OCI-M2 (cell line): ENCODE results near the gene ZNF385B.

Experiments
- DNase-seq: peaks from one replicate; lab custom pipeline; 2025; ENCODE audit not compliant: unreplicated experiment; lab: John Stamatoyannopoulos, UW

Gene ZNF385B

DNA sequence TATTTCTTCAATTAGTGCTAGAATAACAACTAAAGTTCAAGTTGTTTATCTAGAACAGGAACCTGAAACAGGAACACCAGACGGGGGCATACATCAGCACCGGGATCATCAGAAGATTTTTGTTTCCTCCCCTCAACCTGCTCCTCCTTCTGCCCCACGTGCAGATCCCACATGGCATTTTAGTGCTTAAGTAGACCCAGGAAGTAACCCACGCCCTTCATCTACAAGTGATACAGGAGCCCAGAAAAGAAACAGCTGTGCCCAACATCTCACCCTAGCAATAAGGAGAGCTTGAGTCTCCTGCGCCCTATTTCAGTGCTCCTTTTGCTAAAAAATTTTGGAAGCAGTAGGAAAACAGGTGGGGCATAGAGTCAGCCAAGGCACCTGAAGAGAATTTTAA lies 5.2 kb downstream of the ZNF385B start:
- DNase-seq: no peak

DNA sequence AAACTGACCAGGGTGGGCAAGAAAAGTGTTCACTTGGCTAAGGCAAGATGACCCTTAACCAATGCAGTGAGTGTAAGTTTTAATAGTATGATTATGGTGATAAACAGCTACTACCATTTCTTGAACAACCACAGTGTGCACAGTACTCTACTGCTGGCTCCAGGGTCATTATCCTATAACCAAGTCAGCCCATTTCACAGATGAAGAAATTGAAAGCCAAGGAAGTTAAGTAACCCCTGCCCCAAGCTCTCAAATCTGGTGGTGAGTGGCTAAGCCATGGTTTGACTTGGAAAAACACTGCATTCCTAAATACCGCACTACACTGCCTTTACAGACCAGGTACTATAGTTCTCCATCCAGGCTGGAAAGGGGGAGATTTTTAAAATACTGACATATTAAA lies 5.7 kb downstream of the ZNF385B start:
- DNase-seq: no peak

DNA sequence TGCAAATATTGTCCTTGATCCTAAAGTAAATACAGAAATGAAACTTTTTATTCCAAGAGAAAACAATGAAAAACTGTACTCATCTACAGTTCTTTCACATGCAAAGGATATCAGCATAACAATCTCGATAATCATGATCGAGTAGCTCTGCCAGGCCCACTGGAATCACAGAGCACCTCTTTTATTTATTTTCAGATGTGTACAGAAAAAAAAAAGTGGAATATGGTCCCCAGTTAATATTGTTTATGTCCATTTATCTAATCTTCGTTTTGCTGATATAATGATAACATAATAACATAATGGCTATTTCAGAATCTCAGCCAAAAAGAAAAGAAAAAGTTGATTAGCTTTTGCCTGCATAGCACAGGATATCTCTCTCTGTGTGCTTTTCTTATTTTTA lies 6.5 kb downstream of the ZNF385B start:
- no peak for DNase-seq

GRCh38 chr2:179853108-179853507 lies 8.3 kb downstream of the ZNF385B start:
- DNase-seq: no peak

GRCh38 chr2:179850188-179850587 lies 11.2 kb downstream of the ZNF385B start:
- DNase-seq: no peak

DNA sequence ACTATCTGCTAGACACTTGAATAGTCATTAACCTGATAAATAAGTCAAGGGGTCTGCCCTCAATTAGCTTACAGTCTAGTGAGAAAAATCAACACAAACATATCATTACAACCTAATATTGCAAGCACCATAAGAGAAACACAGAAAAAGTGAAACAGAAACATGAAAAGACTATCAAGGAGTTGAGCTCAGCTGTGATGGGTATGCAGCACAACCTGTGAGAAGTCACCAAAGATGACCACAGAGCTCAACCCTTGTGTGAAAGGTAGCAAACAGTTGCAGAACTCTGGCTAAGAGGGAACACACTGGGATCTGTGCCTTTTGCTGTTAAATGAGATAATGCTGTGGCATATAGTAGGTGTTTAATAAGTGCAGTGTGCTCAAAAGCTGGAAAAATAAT lies 11.7 kb downstream of the ZNF385B start:
- DNase-seq: no peak

DNA sequence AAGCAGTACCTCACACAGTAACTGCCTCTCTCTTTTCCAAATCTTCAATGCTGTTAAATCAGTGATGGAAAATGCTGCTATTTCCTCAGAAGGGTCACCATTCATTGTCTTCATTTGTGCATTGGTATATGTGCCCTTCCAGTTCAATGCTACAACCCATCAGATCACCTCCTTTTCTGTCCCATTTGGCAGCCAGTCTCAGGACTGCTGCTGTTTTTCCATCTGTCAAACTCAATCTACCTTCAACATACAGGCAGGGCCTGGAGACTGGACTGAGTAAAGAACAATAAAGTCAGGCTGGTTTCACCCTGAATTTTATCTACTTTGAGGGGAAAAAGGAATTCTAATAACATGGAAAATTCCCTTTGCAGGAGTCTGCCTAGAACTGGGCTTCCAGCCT lies 17.9 kb downstream of the ZNF385B start:
- DNase-seq: no peak

DNA sequence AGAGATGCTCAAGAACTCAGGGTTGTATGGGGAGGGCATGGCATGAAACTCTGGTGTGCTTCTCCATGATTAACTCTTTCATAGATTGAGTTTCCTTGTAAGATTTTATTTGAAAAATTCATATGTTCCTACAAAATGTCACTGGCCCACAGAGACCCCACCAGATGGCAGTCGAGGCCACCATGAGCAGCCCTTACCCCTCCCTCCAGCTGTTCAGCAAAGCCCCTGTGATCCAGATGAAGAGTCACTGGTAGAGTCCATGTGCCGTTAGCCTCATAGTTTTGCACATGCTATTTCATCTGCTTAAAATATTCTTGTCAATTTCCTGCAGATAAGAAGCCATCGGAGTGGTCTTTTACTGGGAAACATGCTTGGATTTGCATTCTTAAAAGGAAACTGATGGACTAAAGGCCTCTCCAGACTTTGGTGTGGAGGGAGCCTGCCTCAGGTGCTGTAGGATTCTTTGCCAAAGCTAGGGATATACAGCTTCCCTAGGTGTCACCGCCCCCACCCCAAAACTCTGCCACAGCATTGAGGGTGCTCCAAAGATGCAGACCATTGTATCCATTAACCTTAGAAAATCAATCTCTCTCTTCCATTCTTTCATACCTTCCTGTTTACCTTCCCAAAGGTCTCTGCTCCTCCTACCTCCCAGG lies 18.8 kb downstream of the ZNF385B start:
- DNase-seq: no peak

DNA sequence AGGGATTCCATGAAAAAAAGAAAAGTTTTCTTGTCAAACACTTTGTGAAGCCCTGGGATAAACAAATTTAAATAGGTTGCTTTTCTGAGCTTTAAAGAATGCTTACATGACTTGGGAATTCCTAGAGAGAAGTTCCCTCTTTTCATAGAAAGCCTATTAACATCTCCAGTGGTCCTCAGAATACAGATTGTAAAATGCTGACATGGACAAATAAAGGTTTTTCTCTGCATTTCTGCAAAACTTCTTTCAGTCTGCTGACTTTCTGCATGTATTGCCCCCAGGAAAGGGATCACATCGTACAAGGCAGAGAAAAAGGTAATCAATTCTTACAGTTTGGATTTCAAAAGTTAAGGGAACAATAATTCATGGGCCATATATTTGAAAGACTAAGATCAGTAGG lies 20.6 kb downstream of the ZNF385B start:
- no peak for DNase-seq

GRCh38 chr2:179837408-179837807 lies 24.0 kb downstream of the ZNF385B start:
- DNase-seq: no peak

DNA sequence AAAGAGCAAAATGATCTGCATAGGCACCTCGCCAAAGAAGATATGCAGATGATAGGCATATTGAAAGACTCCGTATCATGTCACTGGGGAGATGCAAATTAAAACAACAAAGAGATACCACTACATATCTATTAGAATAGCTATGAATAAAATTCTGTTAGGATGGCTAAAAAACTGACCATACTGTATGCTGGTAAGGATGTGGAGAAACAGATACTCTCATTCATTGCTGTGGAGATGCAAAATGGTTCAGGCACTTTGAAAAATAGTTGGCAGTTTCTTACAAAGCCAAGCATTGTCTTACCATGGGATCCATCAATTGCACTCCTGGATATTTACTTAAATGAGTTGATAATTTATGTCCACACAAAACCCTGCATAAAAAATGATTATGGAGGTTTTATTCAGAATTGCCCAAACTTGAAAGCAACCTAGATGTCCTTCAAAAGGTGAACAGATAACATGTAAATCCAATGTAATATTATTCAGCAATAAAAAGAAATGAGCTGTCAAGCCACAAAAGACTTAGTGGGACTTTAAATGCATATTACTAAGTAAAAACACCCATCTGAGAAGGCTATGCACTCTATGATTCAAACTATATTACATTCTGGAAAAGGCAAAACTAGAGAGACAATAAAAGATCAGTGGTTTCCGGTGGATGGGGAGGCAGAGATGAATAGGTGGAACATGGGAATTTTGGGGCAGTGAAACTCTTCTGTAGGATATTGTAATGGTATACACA lies 31.2 kb downstream of the ZNF385B start:
- no peak for DNase-seq

DNA sequence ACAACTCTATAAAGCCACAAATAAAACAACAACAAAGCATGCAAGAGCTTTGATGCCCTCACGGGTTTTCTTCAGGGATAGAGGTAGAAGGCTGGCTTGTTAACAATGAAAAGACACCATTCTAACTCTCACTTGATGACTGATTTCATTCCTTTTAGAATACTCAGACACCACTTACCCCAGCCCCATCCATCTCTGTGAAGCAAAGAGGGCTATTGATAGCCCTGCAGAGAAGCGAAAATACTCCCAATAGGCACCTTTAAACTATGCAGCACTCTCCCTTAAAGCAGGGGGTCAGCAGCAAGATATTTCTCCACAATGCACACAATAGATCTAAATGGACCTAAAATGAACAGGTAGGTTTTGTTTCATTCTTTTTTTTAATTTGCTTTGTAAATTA lies 35.1 kb downstream of the ZNF385B start:
- DNase-seq: no peak

- DNase-seq: no peak
Measured at GRCh38 chr2:179825494-179825893, 35.9 kb downstream of the ZNF385B start.

GRCh38 chr2:179824961-179825360 lies 36.5 kb downstream of the ZNF385B start:
- DNase-seq: no peak

GRCh38 chr2:179822540-179822939 lies 38.9 kb downstream of the ZNF385B start:
- no peak for DNase-seq

GRCh38 chr2:179818546-179818945 lies 42.9 kb downstream of the ZNF385B start:
- no peak for DNase-seq

DNA sequence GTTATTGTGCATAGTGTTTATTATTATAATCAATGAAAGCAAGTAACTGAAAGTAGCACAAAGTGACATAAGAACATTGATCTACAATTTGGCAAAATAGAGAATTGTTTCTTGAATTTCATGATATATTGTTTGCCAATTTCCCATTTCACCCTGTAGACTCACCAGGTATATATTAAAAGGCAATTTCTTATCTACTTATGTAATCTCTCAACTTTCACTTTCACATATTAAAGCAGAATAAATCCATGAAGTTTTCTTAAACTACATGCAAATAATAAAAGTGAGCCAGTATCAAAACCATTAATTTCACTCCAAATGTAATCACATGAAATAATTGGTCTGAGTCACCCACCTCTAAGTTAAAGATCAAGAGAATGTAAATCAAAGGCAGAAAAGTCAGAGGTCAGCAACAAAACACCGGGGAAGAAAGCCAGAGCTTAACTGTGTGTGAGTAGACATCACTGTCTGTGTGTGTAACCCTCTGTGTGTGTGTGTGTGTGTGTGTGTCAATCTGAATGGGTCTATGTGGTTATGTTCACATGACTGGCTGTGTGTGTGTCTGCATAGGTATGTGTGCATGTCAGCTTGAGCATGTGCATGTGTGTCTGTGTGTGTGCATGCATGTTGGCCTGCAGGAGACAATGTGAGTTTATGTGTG lies 44.1 kb downstream of the ZNF385B start:
- DNase-seq: no peak

- DNase-seq: no peak
Measured at GRCh38 chr2:179814050-179814449, 47.4 kb downstream of the ZNF385B start.

DNA sequence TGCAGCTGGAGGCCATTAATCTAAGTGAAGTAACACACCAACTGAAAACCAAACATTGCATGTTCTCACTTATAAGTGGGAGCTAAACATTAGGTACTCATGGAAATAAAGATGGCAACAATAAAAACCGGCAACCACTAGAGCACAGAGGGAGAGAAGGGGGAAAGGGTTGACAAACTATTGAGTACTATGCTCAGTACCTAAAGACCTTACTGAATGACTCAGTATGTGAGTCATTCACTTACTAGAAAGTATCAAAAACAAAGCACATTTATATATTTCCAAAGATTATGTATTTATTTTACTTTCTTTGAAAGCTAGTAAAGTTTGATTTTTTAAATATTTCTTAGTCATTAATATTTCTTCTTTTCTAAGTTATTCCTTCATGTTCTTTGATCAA lies 48.9 kb downstream of the ZNF385B start:
- no peak for DNase-seq

- DNase-seq: no peak
Measured at GRCh38 chr2:179811042-179811441, 50.4 kb downstream of the ZNF385B start.

DNA sequence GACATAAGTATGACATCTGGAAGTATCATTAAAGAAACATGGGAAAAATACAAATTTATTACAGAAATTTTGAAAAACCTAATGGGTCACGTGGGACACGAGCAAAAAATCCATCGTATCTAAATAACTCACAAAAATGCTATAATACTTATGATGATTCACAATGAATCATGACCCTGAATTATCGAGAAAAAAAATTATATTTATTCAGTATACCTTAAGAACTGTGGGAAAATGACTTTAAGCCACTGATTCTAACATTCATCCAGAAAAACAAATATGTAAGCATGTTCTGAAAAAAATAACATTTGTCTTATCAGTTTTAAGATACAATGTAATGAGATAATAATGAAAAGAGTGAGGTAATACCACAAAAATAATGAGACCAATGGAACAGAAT lies 51.8 kb downstream of the ZNF385B start:
- DNase-seq: no peak

DNA sequence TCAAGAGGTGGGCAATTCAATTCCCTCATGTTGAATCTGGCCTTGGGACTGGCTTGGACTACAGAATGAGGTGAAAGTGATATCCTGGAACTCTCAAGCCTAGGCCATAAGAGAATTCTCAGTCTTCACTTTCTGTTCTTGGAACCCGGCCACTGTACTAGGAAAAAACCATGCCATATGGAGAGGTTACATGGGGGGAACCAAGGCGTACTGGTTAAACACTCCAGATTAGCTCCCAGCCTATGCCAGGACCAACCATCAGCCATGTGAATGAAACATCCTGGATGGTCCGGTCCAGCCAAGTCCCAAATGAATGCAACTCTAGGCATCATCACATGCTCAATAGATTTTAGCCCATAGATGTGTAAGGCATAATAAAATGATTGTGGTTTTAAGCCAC lies 56.4 kb downstream of the ZNF385B start:
- DNase-seq: no peak
